K562 (cell line): ENCODE results near the gene TMF1. TPM values are rescaled to one million over a fixed set of nuclear protein-coding genes. Genes with fewer than 3 reads are reported as not detected.

Source experiments
- ATAC-seq: fragments of 200-7000 bp; cut with Tn5 transposase; 3 replicates; pipeline ENCODE4 v1.9.1; 2020; ENCODE audit warnings: moderate library complexity
- BruUV-seq: library from RNA; stranded (reverse); fragments of 400-500 nt; replicated peaks from 2 replicates; lab custom pipeline; 2021; lab: Mats Ljungman, UMichigan
- CTCF ChIA-PET: fragments of 300-600 bp; formaldehyde crosslinking; extraction: SDS; loops from one replicate; lab custom pipeline; 2021; ENCODE audit warnings: low intra/inter-chr PET ratio; lab: Yijun Ruan, JAX
- POLR2A ChIA-PET: fragments of 300-600, 350-650 bp; sonication (Branson Sonifier 250); formaldehyde crosslinking; extraction: SDS; loops from one replicate; lab custom pipeline; 2021; ENCODE audit warnings: antibody characterized with exemption, inconsistent platforms; lab: Yijun Ruan, JAX
- DNase-seq, 4 experiments: peaks; one replicate each; pipeline versions ENCODE4 v3.0.0 to v3.0.0-alpha.2; 2011 to 2018; ENCODE audit warnings: low spot score in 3 of 4, mixed read lengths in 3 of 4; ENCODE audit errors: extremely low read depth in 1 of 4
- FAIRE-seq: peaks from 2 replicates; lab custom pipeline; 2011; peaks lifted over from hg19 to GRCh38; lab: Jason Lieb, UNC
- H2AFZ ChIP-seq: 2 replicates; pipeline ENCODE4 v1.6.0; 2011; ENCODE audit warnings: low read depth, low read length, control low read depth, inconsistent platforms
- H3K27ac ChIP-seq: fragments of 200-600 bp; 3 replicates; pipeline ENCODE4 v1.8.0; 2011; ENCODE audit warnings: low read depth, mild to moderate bottlenecking, control low read depth, inconsistent platforms, low read length, moderate library complexity, mixed read lengths; ENCODE audit errors: extremely low read depth
- H3K27me3 ChIP-seq, 2 experiments: fragments of 300-600 bp in 1 of 2; 2 replicates in 1 of 2; 3 replicates in 1 of 2; pipeline versions ENCODE4 v1.6.0 to v1.8.0; 2011; ENCODE audit warnings: inconsistent platforms in 2 of 2, low read length in 2 of 2, mild to moderate bottlenecking in 1 of 2, mixed read lengths in 1 of 2, moderate library complexity in 1 of 2; ENCODE audit not compliant: control insufficient read depth in 2 of 2, insufficient read depth in 2 of 2
- H3K36me3 ChIP-seq: fragments of 300-600 bp; 3 replicates; pipeline ENCODE4 v1.8.0; 2011; ENCODE audit warnings: mild to moderate bottlenecking, low read length, inconsistent platforms; ENCODE audit not compliant: control insufficient read depth, insufficient read depth
- H3K4me1 ChIP-seq, 2 experiments: fragments of 200-600 bp in 1 of 2; replicated peaks in 1 of 2; 2 replicates in 1 of 2; 3 replicates in 1 of 2; pipeline versions ENCODE4 v1.5.1 to v1.8.0; 2011; ENCODE audit warnings: inconsistent platforms in 2 of 2, low read length in 2 of 2, mild to moderate bottlenecking in 1 of 2, mixed read lengths in 1 of 2, moderate library complexity in 1 of 2; ENCODE audit not compliant: control insufficient read depth in 2 of 2, insufficient read depth in 2 of 2
- H3K4me2 ChIP-seq: 2 replicates; pipeline ENCODE4 v1.6.1; 2011; ENCODE audit warnings: low read length, control low read depth, inconsistent platforms, mixed read lengths; ENCODE audit not compliant: insufficient read depth
- H3K4me3 ChIP-seq: fragments of 200-600 bp; sonication (generic), shearing (Covaris generic); 2 replicates; pipeline ENCODE4 v1.5.1; 2016; ENCODE audit warnings: control low read depth, inconsistent platforms
- H3K79me2 ChIP-seq: fragments of 200-600 bp; 3 replicates; pipeline ENCODE4 v1.8.0; 2011; ENCODE audit warnings: low read length, inconsistent platforms; ENCODE audit not compliant: control insufficient read depth, insufficient read depth
- H3K9ac ChIP-seq, 2 experiments: 2 replicates each; pipeline versions ENCODE4 v1.6.0 to v1.6.1; 2011; ENCODE audit warnings: low read depth in 2 of 2, low read length in 2 of 2, control low read depth in 1 of 2, inconsistent platforms in 1 of 2, mild to moderate bottlenecking in 1 of 2, mixed read lengths in 1 of 2; ENCODE audit not compliant: insufficient read depth in 1 of 2
- H3K9me1 ChIP-seq: one replicate; pipeline ENCODE4 v1.6.0; 2011; ENCODE audit warnings: inconsistent platforms, mild to moderate bottlenecking, low read length, moderate library complexity; ENCODE audit not compliant: control insufficient read depth, insufficient read depth
- H3K9me3 ChIP-seq: replicated peaks from 2 replicates; pipeline ENCODE4 v1.5.1; 2011; ENCODE audit warnings: low read depth, low read length, inconsistent platforms; ENCODE audit not compliant: control insufficient read depth, insufficient read depth
- H4K20me1 ChIP-seq: replicated peaks from 2 replicates; pipeline ENCODE4 v1.6.1; 2011; ENCODE audit warnings: low read length, inconsistent platforms, mixed read lengths; ENCODE audit not compliant: control insufficient read depth, insufficient read depth
- ARID4B ChIP-seq: sonication (generic); formaldehyde crosslinking; IDR thresholded peaks from 2 replicates; pipeline ENCODE4 v1.8.0; 2022; ENCODE audit warnings: mild to moderate bottlenecking, missing genetic modification reagents
- DLX4 ChIP-seq: fragments of 250-450 bp; sonication (Bioruptor Pico); IDR thresholded peaks from 2 replicates; pipeline ENCODE4 v1.6.1; 2021; ENCODE audit warnings: mild to moderate bottlenecking
- FOSL1 ChIP-seq: fragments of 200-800 bp; sonication (Bioruptor generic); conservative IDR thresholded peaks from 2 replicates; pipeline ENCODE4 v1.6.1; 2016; ENCODE audit warnings: missing genetic modification characterization, missing compliant biosample characterization
- MCM5 ChIP-seq: fragments of 450-650 bp; IDR thresholded peaks from 2 replicates; pipeline ENCODE4 v1.6.1; 2016; ENCODE audit warnings: low read depth
- MTA3 ChIP-seq: fragments of 450-650 bp; formaldehyde crosslinking; IDR thresholded peaks from 2 replicates; pipeline ENCODE4 v1.6.1; 2017; ENCODE audit warnings: mild to moderate bottlenecking, borderline replicate concordance
- NFXL1 ChIP-seq: fragments of 450-650 bp; formaldehyde crosslinking; IDR thresholded peaks from 2 replicates; pipeline ENCODE4 v1.4.0; 2021; ENCODE audit warnings: mild to moderate bottlenecking
- NR1H2 ChIP-seq: sonication (generic); formaldehyde crosslinking; IDR thresholded peaks from 2 replicates; pipeline ENCODE4 v1.4.0; 2020; ENCODE audit warnings: mild to moderate bottlenecking, missing genetic modification reagents
- PHF20 ChIP-seq: fragments of 450-650 bp; IDR thresholded peaks from 2 replicates; pipeline ENCODE4 v1.6.1; 2018; ENCODE audit not compliant: partially characterized antibody
- PHF8 ChIP-seq: fragments of 200-600 bp; sonication (generic); IDR thresholded peaks from 2 replicates; pipeline ENCODE4 v1.6.1; 2012; ENCODE audit warnings: mixed run types, mild to moderate bottlenecking, inconsistent platforms, low read length, moderate library complexity, borderline replicate concordance
- PTTG1 ChIP-seq: fragments of 450-650 bp; IDR thresholded peaks from 2 replicates; pipeline ENCODE4 v1.6.1; 2016; ENCODE audit warnings: low read depth, mild to moderate bottlenecking, missing genetic modification characterization, missing compliant biosample characterization
- TAF9B ChIP-seq: fragments of 450-650 bp; IDR thresholded peaks from 2 replicates; pipeline ENCODE4 v1.6.1; 2018; ENCODE audit warnings: mild to moderate bottlenecking; ENCODE audit not compliant: partially characterized antibody
- ZBTB11 ChIP-seq, 3 experiments: fragments of 200-800 bp in 1 of 3; fragments of 250-450 bp in 1 of 3; fragments of 450-650 bp in 1 of 3; sonication (Bioruptor Pico) in 1 of 3; sonication (Bioruptor generic) in 1 of 3; formaldehyde crosslinking in 1 of 3; IDR thresholded peaks; 2 replicates each; pipeline versions ENCODE4 v1.6.1 to v1.8.0; 2016 to 2022; ENCODE audit warnings: mild to moderate bottlenecking in 2 of 3, missing genetic modification characterization in 2 of 3, missing compliant biosample characterization in 1 of 3, moderate library complexity in 1 of 3
- ZNF212 ChIP-seq: fragments of 450-650 bp; formaldehyde crosslinking; IDR thresholded peaks from 2 replicates; pipeline ENCODE4 v1.4.0; 2020; ENCODE audit warnings: mild to moderate bottlenecking
- WGBS: fragments of 100-300 bp; shearing (Covaris generic); methylation state at CpG from one replicate; pipeline ENCODE4 v1.1.6; 2016; ENCODE audit warnings: low coverage, mixed read lengths; ENCODE audit not compliant: insufficient coverage; ENCODE audit errors: missing lambda C conversion rate; 5-methylcytosine and 5-hydroxymethylcytosine counted together
- in situ Hi-C: fragments of 300-500 bp; cut with MboI; formaldehyde crosslinking; loops from 4 replicates; pipeline ENCODE4 v1.15.0; 2018; ENCODE audit warnings: inconsistent platforms, mixed read lengths
- intact Hi-C: fragments of 100-400 bp; cut with micrococcal nuclease; formaldehyde crosslinking; loops from 2 replicates; pipeline ENCODE4 v1.14.2; 2022
- polyA plus RNA-seq, 8 experiments: library from polyadenylated mRNA; depleted of rRNA in 4 of 8; stranded (reverse) in 5 of 8; unstranded in 3 of 8; fragments of >200 nt; fragmentation: Nextera tagmentation in 2 of 8; fragmentation: Illumina TruSeq in 1 of 8; extraction: Ambion mirVana in 2 of 8; extraction: Trizol in 1 of 8; gene quantifications; 2 replicates each; pipeline versions ENCODE4 v1.2.1 to v1.2.3, GENCODE V29; 2011 to 2014; ENCODE audit warnings: inconsistent platforms in 1 of 8, missing spikeins in 1 of 8
- total RNA-seq, 7 experiments: library from RNA; depleted of rRNA in 6 of 7; stranded (reverse); fragments of >200 nt in 6 of 7; fragmentation: Illumina TruSeq in 2 of 7; extraction: Trizol in 2 of 7; gene quantifications; 2 replicates each; pipeline versions ENCODE4 v1.2.1 to v1.2.3, GENCODE V29; 2011 to 2021; ENCODE audit warnings: low replicate concordance in 1 of 7

Gene TMF1
- total and polyA plus RNA-seq, 9 of the 15 experiments (the other 6 are each of a cell fraction or from before 2014, with no cell fraction given), result 3.1 to 13.9 (median 10.3) TPM

GRCh38 chr3:69085168-69085832 is 33.2 kb upstream of the TMF1 start:
- Histone ChIP-seq H3K27me3 (no peaks in the 10 kb centered on the region), H4K20me1 (no peaks in the 10 kb centered on the region), H3K9me1 (no peaks in the 10 kb centered on the region), H3K4me3 (peak overlapping the region; percentile 88), H2AFZ (peak overlapping the region; percentile 95), H3K79me2 (peaks cover 18% of the 10 kb centered on the region), H3K9me3 (no peaks in the 10 kb centered on the region), H3K4me2 (peak overlapping the region; percentile 93), H3K27ac (peak overlapping the region; percentile 56), H3K36me3 (no peaks in the 10 kb centered on the region), H3K9ac (peak overlapping the region; percentile 75 to 94), H3K4me1 (peaks cover 9 to 36% of the 10 kb centered on the region in 2 experiments)
- CTCF ChIA-PET, result no interaction called here
- no peak for FAIRE-seq
- in situ Hi-C loops (no loop called here), intact Hi-C loops (loop anchor here (2.0 kb wide), 1 partner anchor 72 kb away; the partner anchor contains the start of gene EOGT)
- peak; percentile 15 to 31 (median 18) for DNase-seq
- BruUV-seq, result TSS peak; percentile 45
- ATAC-seq, result peak; percentile 59
- POLR2A ChIA-PET, result interaction anchor here (1.2 kb wide), 1 partner anchor 20 kb away, joined by 3 read pairs; no protein-coding TSS in a partner anchor
- WGBS, result under 1% methylated on average over 22 of the region's 26 CpGs
- TF ChIP-seq NR1H2, result no peak
- no peak for TF ChIP-seq ZBTB11 (CRISPR knock-in tag; IDR thresholded peaks at IDR 0.05)
- TF ChIP-seq PHF20, result no peak
- TF ChIP-seq TAF9B, result no peak
- no peak for TF ChIP-seq DLX4 (CRISPR knock-in tag)
- TF ChIP-seq MTA3, result no peak
- peak; percentile 2; the same call in 1 of the 2 replicates for TF ChIP-seq PHF8
- 0 out of 2 replicates have a peak, but pooled peaks have one; percentile 33 for TF ChIP-seq ARID4B (CRISPR knock-in tag)
- no peak for TF ChIP-seq FOSL1 (tag)
- TF ChIP-seq NFXL1 (CRISPR knock-in tag), result no peak
- TF ChIP-seq MCM5, result no peak
- no peak for TF ChIP-seq ZNF212 (CRISPR knock-in tag)
- no peak for TF ChIP-seq PTTG1 (tag)
